ENCODE measurements around the gene OLIG1.

OLIG1 gene

GRCh38 chr21:33069994-33070743 lies at the start of gene OLIG1:
Gene OLIG1 (plus strand): TSS chr21:33070141. CDS start chr21:33070247, 106 bp downstream.
- no peak for DNase-seq (ENCODE audit: low read depth)

GRCh38 chr21:33020558-33021100 lies 49.3 kb upstream of the OLIG1 start:
- no peak for DNase-seq (ENCODE audit: low read depth)

GRCh38 chr21:33021150-33021549 lies 48.8 kb upstream of the OLIG1 start:
- DNase-seq (ENCODE audit: low read depth): no peak

- DNase-seq (ENCODE audit: low read depth): no peak
Measured at GRCh38 chr21:33021667-33022066, 48.3 kb upstream of the OLIG1 start.

GRCh38 chr21:33022489-33022827 lies 47.5 kb upstream of the OLIG1 start:
- no peak for DNase-seq (ENCODE audit: low read depth)

GRCh38 chr21:33022828-33023573 lies 46.9 kb upstream of the OLIG1 start:
- DNase-seq (ENCODE audit: low read depth): no peak

GRCh38 chr21:33023574-33024200 lies 46.3 kb upstream of the OLIG1 start:
- no peak for DNase-seq (ENCODE audit: low read depth)

GRCh38 chr21:33024201-33025103 lies 45.5 kb upstream of the OLIG1 start:
- DNase-seq (ENCODE audit: low read depth): no peak

- DNase-seq (ENCODE audit: low read depth): no peak
Measured at GRCh38 chr21:33025106-33025488, 44.8 kb upstream of the OLIG1 start.

- no peak for DNase-seq (ENCODE audit: low read depth)
Measured at GRCh38 chr21:33025489-33026442, 44.2 kb upstream of the OLIG1 start, which contains the start of gene OLIG2. Gene OLIG2 (plus strand): TSS chr21:33025935. CDS start chr21:33026863, 928 bp downstream.

- DNase-seq (ENCODE audit: low read depth): no peak
Measured at GRCh38 chr21:33026443-33026858, 43.5 kb upstream of the OLIG1 start.

GRCh38 chr21:33026878-33027400 lies 43.0 kb upstream of the OLIG1 start:
- DNase-seq (ENCODE audit: low read depth): no peak

GRCh38 chr21:33027401-33028286 lies 42.3 kb upstream of the OLIG1 start:
- DNase-seq (ENCODE audit: low read depth): no peak

GRCh38 chr21:33028287-33028670 lies 41.7 kb upstream of the OLIG1 start:
- DNase-seq (ENCODE audit: low read depth): no peak

- DNase-seq (ENCODE audit: low read depth): no peak
Measured at GRCh38 chr21:33028773-33029384, 41.1 kb upstream of the OLIG1 start.

GRCh38 chr21:33029385-33029921 lies 40.5 kb upstream of the OLIG1 start:
- no peak for DNase-seq (ENCODE audit: low read depth)

- no peak for DNase-seq (ENCODE audit: low read depth)
Measured at GRCh38 chr21:33029975-33030461, 39.9 kb upstream of the OLIG1 start.

GRCh38 chr21:33030633-33031032 lies 39.3 kb upstream of the OLIG1 start:
- DNase-seq (ENCODE audit: low read depth): no peak

Data from stimulated activated CD8-positive, alpha-beta memory T cell treated with anti-CD3 and anti-CD28 coated beads, Interleukin-15, amount 100 ng/mL, for 1 hour (primary cell).